ENCODE results near the gene CLCN5. TPM values are rescaled to one million over a fixed set of nuclear protein-coding genes. Genes with fewer than 3 reads are reported as not detected.

The CLCN5 gene
- total and polyA plus RNA-seq, 10 of the 15 experiments (the other 5 are each of a cell fraction or from before 2014, with no cell fraction given): 0.33 to 3.8 (median 2.6) TPM

DNA sequence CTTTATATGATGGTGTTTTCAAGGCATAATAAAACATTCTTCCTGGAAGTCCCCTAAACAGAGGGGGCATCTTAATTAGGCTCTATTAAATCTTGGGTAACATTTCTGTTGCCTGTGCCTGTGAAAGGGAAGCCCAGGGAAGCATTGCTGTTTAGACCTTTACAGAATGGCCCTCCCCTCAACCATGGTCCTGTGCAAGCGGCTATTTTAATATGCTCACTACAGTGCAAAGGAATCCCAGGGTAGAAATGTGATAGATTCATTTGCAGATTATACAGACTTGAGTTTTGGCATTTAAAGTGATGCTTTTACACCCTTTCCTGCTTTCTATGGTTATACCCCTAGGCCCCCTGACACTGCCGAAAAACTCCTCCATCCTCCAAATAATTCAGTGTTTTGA lies 65.3 kb downstream of the CLCN5 start (continued):
- TF ChIP-seq CTCF (IDR thresholded peaks at IDR 0.05 in 2 of 3, conservative IDR thresholded peaks at IDR 0.05 in 1 of 3; ENCODE audit: control insufficient read depth in 2 of 3, extremely low read depth in 1 of 3, insufficient read depth in 1 of 3, low read depth in 3 of 3, low read length in 3 of 3): no peak
- TF ChIP-seq, protein P1, sequence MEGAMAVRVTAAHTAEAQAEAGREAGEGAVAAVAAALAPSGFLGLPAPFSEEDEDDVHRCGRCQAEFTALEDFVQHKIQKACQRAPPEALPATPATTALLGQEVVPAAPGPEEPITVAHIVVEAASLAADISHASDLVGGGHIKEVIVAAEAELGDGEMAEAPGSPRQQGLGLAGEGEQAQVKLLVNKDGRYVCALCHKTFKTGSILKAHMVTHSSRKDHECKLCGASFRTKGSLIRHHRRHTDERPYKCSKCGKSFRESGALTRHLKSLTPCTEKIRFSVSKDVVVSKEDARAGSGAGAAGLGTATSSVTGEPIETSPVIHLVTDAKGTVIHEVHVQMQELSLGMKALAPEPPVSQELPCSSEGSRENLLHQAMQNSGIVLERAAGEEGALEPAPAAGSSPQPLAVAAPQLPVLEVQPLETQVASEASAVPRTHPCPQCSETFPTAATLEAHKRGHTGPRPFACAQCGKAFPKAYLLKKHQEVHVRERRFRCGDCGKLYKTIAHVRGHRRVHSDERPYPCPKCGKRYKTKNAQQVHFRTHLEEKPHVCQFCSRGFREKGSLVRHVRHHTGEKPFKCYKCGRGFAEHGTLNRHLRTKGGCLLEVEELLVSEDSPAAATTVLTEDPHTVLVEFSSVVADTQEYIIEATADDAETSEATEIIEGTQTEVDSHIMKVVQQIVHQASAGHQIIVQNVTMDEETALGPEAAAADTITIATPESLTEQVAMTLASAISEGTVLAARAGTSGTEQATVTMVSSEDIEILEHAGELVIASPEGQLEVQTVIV (IDR thresholded peaks at IDR 0.05; ENCODE audit: borderline replicate concordance, partially characterized antibody): no peak
- TF ChIP-seq, protein P2, sequence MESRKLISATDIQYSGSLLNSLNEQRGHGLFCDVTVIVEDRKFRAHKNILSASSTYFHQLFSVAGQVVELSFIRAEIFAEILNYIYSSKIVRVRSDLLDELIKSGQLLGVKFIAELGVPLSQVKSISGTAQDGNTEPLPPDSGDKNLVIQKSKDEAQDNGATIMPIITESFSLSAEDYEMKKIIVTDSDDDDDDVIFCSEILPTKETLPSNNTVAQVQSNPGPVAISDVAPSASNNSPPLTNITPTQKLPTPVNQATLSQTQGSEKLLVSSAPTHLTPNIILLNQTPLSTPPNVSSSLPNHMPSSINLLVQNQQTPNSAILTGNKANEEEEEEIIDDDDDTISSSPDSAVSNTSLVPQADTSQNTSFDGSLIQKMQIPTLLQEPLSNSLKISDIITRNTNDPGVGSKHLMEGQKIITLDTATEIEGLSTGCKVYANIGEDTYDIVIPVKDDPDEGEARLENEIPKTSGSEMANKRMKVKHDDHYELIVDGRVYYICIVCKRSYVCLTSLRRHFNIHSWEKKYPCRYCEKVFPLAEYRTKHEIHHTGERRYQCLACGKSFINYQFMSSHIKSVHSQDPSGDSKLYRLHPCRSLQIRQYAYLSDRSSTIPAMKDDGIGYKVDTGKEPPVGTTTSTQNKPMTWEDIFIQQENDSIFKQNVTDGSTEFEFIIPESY (IDR thresholded peaks at IDR 0.05): no peak
- TF ChIP-seq, protein P3, sequence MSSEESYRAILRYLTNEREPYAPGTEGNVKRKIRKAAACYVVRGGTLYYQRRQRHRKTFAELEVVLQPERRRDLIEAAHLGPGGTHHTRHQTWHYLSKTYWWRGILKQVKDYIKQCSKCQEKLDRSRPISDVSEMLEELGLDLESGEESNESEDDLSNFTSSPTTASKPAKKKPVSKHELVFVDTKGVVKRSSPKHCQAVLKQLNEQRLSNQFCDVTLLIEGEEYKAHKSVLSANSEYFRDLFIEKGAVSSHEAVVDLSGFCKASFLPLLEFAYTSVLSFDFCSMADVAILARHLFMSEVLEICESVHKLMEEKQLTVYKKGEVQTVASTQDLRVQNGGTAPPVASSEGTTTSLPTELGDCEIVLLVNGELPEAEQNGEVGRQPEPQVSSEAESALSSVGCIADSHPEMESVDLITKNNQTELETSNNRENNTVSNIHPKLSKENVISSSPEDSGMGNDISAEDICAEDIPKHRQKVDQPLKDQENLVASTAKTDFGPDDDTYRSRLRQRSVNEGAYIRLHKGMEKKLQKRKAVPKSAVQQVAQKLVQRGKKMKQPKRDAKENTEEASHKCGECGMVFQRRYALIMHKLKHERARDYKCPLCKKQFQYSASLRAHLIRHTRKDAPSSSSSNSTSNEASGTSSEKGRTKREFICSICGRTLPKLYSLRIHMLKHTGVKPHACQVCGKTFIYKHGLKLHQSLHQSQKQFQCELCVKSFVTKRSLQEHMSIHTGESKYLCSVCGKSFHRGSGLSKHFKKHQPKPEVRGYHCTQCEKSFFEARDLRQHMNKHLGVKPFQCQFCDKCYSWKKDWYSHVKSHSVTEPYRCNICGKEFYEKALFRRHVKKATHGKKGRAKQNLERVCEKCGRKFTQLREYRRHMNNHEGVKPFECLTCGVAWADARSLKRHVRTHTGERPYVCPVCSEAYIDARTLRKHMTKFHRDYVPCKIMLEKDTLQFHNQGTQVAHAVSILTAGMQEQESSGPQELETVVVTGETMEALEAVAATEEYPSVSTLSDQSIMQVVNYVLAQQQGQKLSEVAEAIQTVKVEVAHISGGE (CRISPR knock-in tag; IDR thresholded peaks at IDR 0.05): no peak
- no peak for TF ChIP-seq HDAC6 (IDR thresholded peaks at IDR 0.05; ENCODE audit: unreplicated experiment)
- TF ChIP-seq STAT1 (conservative IDR thresholded peaks at IDR 0.05): no peak
